ENCODE data around the gene RAX2. TPM values are rescaled to one million over a fixed set of nuclear protein-coding genes. Genes with fewer than 3 reads are reported as not detected.

Gene RAX2
- total and polyA plus RNA-seq, 2 of the 8 experiments (the other 6 are each of a cell fraction or from before 2014, with no cell fraction given), result 0.08 TPM; not detected in 1

Small RNA genes within 50 kb of the gene (small RNA-seq; reads per million reads assigned to genes)
- gene AC005777.1 (ENCODE audit: insufficient read depth), result not detected

Other genes starting within 250 kb of the RAX2 start
- 1.0 and 1.1 TPM in 2 replicates for gene TEKTIP1, start 233.1 kb downstream of the RAX2 start, total RNA-seq (2021; fragmentation: NEBNext Ultra II Directional; extraction: Animal tissue kit (Norgen Biotek cat#: 25700))
- 0.49 TPM in 1 of 2 replicates, not detected in the other for gene TEKTIP1, start 233.1 kb downstream of the RAX2 start, polyA plus RNA-seq (2011; rRNA removed)
- gene MFSD12, start 214.6 kb downstream of the RAX2 start, total RNA-seq (2021; fragmentation: NEBNext Ultra II Directional; extraction: Animal tissue kit (Norgen Biotek cat#: 25700)), result 59.6 and 62.5 TPM in 2 replicates
- 71.3 and 110 TPM in 2 replicates for gene MFSD12, start 214.6 kb downstream of the RAX2 start, polyA plus RNA-seq (2011; rRNA removed)
- 74.2 and 76.1 TPM in 2 replicates for gene HMG20B, start 199.3 kb downstream of the RAX2 start, total RNA-seq (2021; fragmentation: NEBNext Ultra II Directional; extraction: Animal tissue kit (Norgen Biotek cat#: 25700))
- 42.9 and 63.9 TPM in 2 replicates for gene HMG20B, start 199.3 kb downstream of the RAX2 start, polyA plus RNA-seq (2011; rRNA removed)
- 0.96 and 1.2 TPM in 2 replicates for gene GIPC3, start 186.8 kb downstream of the RAX2 start, total RNA-seq (2021; fragmentation: NEBNext Ultra II Directional; extraction: Animal tissue kit (Norgen Biotek cat#: 25700))
- gene GIPC3, start 186.8 kb downstream of the RAX2 start, polyA plus RNA-seq (2011; rRNA removed), result 1.0 and 1.3 TPM in 2 replicates
- 0.50 and 0.75 TPM in 2 replicates for gene TBXA2R, start 165.4 kb downstream of the RAX2 start, total RNA-seq (2021; fragmentation: NEBNext Ultra II Directional; extraction: Animal tissue kit (Norgen Biotek cat#: 25700))
- gene TBXA2R, start 165.4 kb downstream of the RAX2 start, polyA plus RNA-seq (2011; rRNA removed), result 0.39 and 0.80 TPM in 2 replicates
- gene CACTIN, start 145.4 kb downstream of the RAX2 start, total RNA-seq (2021; fragmentation: NEBNext Ultra II Directional; extraction: Animal tissue kit (Norgen Biotek cat#: 25700)), result 29.9 and 36.2 TPM in 2 replicates
- 25.8 and 44.1 TPM in 2 replicates for gene CACTIN, start 145.4 kb downstream of the RAX2 start, polyA plus RNA-seq (2011; rRNA removed)
- gene PIP5K1C, start 71.8 kb downstream of the RAX2 start, total RNA-seq (2021; fragmentation: NEBNext Ultra II Directional; extraction: Animal tissue kit (Norgen Biotek cat#: 25700)), result 31.3 and 32.9 TPM in 2 replicates
- gene PIP5K1C, start 71.8 kb downstream of the RAX2 start, polyA plus RNA-seq (2011; rRNA removed), result 10.6 and 20.4 TPM in 2 replicates
- gene TJP3, start 63.8 kb downstream of the RAX2 start, total RNA-seq (2021; fragmentation: NEBNext Ultra II Directional; extraction: Animal tissue kit (Norgen Biotek cat#: 25700)), result 24.6 and 26.1 TPM in 2 replicates
- gene TJP3, start 63.8 kb downstream of the RAX2 start, polyA plus RNA-seq (2011; rRNA removed), result 17.1 and 30.2 TPM in 2 replicates
- gene APBA3, start 10.5 kb downstream of the RAX2 start, total RNA-seq (2021; fragmentation: NEBNext Ultra II Directional; extraction: Animal tissue kit (Norgen Biotek cat#: 25700)), result 21.4 and 23.4 TPM in 2 replicates
- gene APBA3, start 10.5 kb downstream of the RAX2 start, polyA plus RNA-seq (2011; rRNA removed), result 36.9 and 48.4 TPM in 2 replicates
- gene MRPL54, start 9.5 kb downstream of the RAX2 start, total RNA-seq (2021; fragmentation: NEBNext Ultra II Directional; extraction: Animal tissue kit (Norgen Biotek cat#: 25700)), result 72.8 and 80.3 TPM in 2 replicates
- gene MRPL54, start 9.5 kb downstream of the RAX2 start, polyA plus RNA-seq (2011; rRNA removed), result 63.8 and 83.6 TPM in 2 replicates
- gene MATK, start 14.2 kb upstream of the RAX2 start, total RNA-seq (2021; fragmentation: NEBNext Ultra II Directional; extraction: Animal tissue kit (Norgen Biotek cat#: 25700)), result 21.4 and 21.5 TPM in 2 replicates
- gene MATK, start 14.2 kb upstream of the RAX2 start, polyA plus RNA-seq (2011; rRNA removed), result 20.5 and 37.8 TPM in 2 replicates
- 14.5 TPM in 2 replicates for gene ZFR2, start 96.8 kb upstream of the RAX2 start, total RNA-seq (2021; fragmentation: NEBNext Ultra II Directional; extraction: Animal tissue kit (Norgen Biotek cat#: 25700))
- 28.4 and 42.5 TPM in 2 replicates for gene ZFR2, start 96.8 kb upstream of the RAX2 start, polyA plus RNA-seq (2011; rRNA removed)
- gene ATCAY, start 108.5 kb upstream of the RAX2 start, total RNA-seq (2021; fragmentation: NEBNext Ultra II Directional; extraction: Animal tissue kit (Norgen Biotek cat#: 25700)), result 31.6 and 33.8 TPM in 2 replicates
- gene ATCAY, start 108.5 kb upstream of the RAX2 start, polyA plus RNA-seq (2011; rRNA removed), result 24.4 and 31.6 TPM in 2 replicates
- gene NMRK2, start 160.8 kb upstream of the RAX2 start, total RNA-seq (2021; fragmentation: NEBNext Ultra II Directional; extraction: Animal tissue kit (Norgen Biotek cat#: 25700)), result 86.2 and 87.4 TPM in 2 replicates
- gene NMRK2, start 160.8 kb upstream of the RAX2 start, polyA plus RNA-seq (2011; rRNA removed), result 206 and 227 TPM in 2 replicates
- gene DAPK3, start 198.9 kb upstream of the RAX2 start, total RNA-seq (2021; fragmentation: NEBNext Ultra II Directional; extraction: Animal tissue kit (Norgen Biotek cat#: 25700)), result 78.1 and 80.8 TPM in 2 replicates
- 53.2 and 76.8 TPM in 2 replicates for gene DAPK3, start 198.9 kb upstream of the RAX2 start, polyA plus RNA-seq (2011; rRNA removed)
- 3,380 and 3,443 TPM in 2 replicates for gene EEF2, start 213.2 kb upstream of the RAX2 start, total RNA-seq (2021; fragmentation: NEBNext Ultra II Directional; extraction: Animal tissue kit (Norgen Biotek cat#: 25700))
- gene EEF2, start 213.2 kb upstream of the RAX2 start, polyA plus RNA-seq (2011; rRNA removed), result 1,554 and 2,482 TPM in 2 replicates
- gene PIAS4, start 235.5 kb upstream of the RAX2 start, total RNA-seq (2021; fragmentation: NEBNext Ultra II Directional; extraction: Animal tissue kit (Norgen Biotek cat#: 25700)), result 41.4 and 51.4 TPM in 2 replicates
- gene PIAS4, start 235.5 kb upstream of the RAX2 start, polyA plus RNA-seq (2011; rRNA removed), result 30.2 and 50.9 TPM in 2 replicates